Measurements from ENCODE around the gene RBM17. TPM values are rescaled to one million over a fixed set of nuclear protein-coding genes. Genes with fewer than 3 reads are reported as not detected.

RBM17 gene
- total RNA-seq, 1 experiment from 2014 or later: 160 TPM

- TF ChIP-seq, protein P1, sequence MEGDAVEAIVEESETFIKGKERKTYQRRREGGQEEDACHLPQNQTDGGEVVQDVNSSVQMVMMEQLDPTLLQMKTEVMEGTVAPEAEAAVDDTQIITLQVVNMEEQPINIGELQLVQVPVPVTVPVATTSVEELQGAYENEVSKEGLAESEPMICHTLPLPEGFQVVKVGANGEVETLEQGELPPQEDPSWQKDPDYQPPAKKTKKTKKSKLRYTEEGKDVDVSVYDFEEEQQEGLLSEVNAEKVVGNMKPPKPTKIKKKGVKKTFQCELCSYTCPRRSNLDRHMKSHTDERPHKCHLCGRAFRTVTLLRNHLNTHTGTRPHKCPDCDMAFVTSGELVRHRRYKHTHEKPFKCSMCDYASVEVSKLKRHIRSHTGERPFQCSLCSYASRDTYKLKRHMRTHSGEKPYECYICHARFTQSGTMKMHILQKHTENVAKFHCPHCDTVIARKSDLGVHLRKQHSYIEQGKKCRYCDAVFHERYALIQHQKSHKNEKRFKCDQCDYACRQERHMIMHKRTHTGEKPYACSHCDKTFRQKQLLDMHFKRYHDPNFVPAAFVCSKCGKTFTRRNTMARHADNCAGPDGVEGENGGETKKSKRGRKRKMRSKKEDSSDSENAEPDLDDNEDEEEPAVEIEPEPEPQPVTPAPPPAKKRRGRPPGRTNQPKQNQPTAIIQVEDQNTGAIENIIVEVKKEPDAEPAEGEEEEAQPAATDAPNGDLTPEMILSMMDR (IDR thresholded peaks at IDR 0.05): no peak
- no peak for TF ChIP-seq SOX15 (CRISPR knock-in tag; IDR thresholded peaks at IDR 0.05)
Observed at GRCh38 chr10:6092731-6093130, 3.9 kb downstream of the RBM17 start (continued).

DNA sequence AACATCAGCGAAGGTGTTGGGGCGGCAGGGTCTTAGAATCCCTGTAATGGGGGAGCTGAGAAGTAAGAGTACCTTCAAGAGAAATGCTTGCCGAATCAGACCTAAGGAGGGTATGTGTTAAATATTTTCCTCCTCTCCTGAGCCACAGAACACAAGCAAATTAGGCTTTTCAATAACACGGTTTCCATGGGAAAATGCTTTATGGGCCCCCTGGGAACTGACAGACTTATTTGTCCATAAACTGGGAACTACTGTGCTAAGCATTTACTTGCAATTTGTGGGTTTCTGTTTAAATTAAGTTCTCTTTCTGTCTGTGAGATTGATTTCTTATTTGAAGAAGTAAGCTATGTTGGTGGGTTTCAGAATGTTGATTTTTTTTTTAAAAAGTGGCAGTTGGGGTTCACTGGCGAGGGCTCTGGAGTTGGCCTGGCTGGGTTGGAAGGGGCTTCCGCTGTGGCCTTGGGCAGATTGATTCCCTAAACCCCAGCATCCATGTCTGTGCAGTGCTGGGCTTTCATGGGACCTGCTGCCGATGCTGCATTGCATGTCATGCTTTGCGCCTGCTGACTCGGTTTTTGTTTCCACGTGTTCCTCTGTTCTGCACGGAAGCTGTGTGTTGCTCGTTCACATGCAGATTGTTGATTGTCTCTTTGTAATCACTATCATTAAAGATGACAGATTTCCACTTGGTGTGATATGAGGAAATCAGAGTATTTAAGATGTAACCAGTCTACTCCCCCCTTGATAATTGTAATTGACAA lies 7.2 kb downstream of the RBM17 start:
- no peak overlapping the region for H3K4me3 Mint-ChIP-seq
- no peaks in the 10 kb centered on the region for H3K27me3 Mint-ChIP-seq (ENCODE audit: low read depth)
- H3K27ac Mint-ChIP-seq: peak overlapping the region; percentile 76
- H3K4me1 Mint-ChIP-seq: peaks cover 80% of the 10 kb centered on the region
- no peak for ATAC-seq
- no peak for DNase-seq (ENCODE audit: low spot score)
- peaks cover 17% of the 10 kb centered on the region for H3K36me3 Mint-ChIP-seq
- ChIA-PET CTCF (interaction anchor here (4.1 kb wide), 1 partner anchor 9 kb away, joined by 12 read pairs; no protein-coding TSS in a partner anchor), POLR2A (no interaction called here)
- no peaks in the 10 kb centered on the region for H3K9me3 Mint-ChIP-seq
- no peak for TF ChIP-seq FOXJ3 (CRISPR knock-in tag; IDR thresholded peaks at IDR 0.05; ENCODE audit: borderline replicate concordance)
- TF ChIP-seq CREM (CRISPR knock-in tag; IDR thresholded peaks at IDR 0.05): no peak
- TF ChIP-seq, protein P2, sequence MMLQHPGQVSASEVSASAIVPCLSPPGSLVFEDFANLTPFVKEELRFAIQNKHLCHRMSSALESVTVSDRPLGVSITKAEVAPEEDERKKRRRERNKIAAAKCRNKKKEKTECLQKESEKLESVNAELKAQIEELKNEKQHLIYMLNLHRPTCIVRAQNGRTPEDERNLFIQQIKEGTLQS (CRISPR knock-in tag; conservative IDR thresholded peaks at IDR 0.05): no peak
- TF ChIP-seq, protein P3, sequence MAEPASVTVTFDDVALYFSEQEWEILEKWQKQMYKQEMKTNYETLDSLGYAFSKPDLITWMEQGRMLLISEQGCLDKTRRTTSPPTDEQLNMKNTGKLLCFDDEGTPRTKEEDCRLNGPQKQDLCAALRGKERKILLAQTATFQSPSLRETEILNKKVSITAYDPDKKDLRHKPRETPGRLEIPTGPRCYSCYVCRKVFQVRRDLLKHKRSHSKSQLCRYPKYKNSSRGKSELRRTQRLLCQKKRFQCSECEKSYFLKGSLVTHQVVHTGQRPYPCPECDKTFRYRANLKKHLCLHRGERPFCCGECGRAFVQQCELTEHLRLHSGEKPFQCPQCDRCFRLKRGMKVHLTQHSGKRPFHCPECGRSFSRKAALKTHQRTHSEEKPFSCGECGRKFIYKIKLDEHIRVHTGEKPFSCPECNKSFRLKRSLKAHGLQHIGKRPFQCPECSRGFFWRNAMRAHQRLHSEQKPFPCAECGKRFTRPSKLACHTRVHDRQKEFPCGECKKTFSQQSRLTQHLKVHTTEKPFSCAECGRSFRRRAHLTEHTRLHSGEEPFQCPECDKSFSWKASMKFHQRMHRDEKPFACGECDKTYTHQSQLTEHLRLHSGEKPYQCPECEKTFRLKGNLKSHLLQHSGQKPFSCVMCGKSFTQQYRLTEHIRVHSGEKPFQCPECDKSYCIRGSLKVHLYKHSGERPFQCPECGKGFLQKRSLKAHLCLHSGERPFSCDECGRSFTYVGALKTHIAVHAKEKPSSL (CRISPR knock-in tag; conservative IDR thresholded peaks at IDR 0.05): no peak
- TF ChIP-seq MYBL2 (CRISPR knock-in tag; IDR thresholded peaks at IDR 0.05): no peak
- no peak for TF ChIP-seq ATF2 (CRISPR knock-in tag; IDR thresholded peaks at IDR 0.05; ENCODE audit: borderline replicate concordance, low read depth)
- TF ChIP-seq ZBTB21 (CRISPR knock-in tag; IDR thresholded peaks at IDR 0.05; ENCODE audit: borderline replicate concordance): no peak
- TF ChIP-seq OVOL2 (CRISPR knock-in tag; IDR thresholded peaks at IDR 0.05; ENCODE audit: borderline replicate concordance): no peak
- TF ChIP-seq ZNF317 (CRISPR knock-in tag; IDR thresholded peaks at IDR 0.05; ENCODE audit: borderline replicate concordance, low read depth): no peak
- TF ChIP-seq SMAD3 (CRISPR knock-in tag; IDR thresholded peaks at IDR 0.05; ENCODE audit: borderline replicate concordance): no peak

- Mint-ChIP-seq H3K4me3 (peak overlapping the region; percentile 20), H3K36me3 (peaks cover 25% of the 10 kb centered on the region)
Observed at GRCh38 chr10:6097063-6097462, 8.2 kb downstream of the RBM17 start.

More at GRCh38 chr10:6097063-6097462, 8.2 kb downstream of the RBM17 start:
- Mint-ChIP-seq H3K27me3 (ENCODE audit: low read depth) (no peaks in the 10 kb centered on the region), H3K9me3 (no peaks in the 10 kb centered on the region), H3K27ac (peak overlapping the region; percentile 95), H3K4me1 (peaks cover 80% of the 10 kb centered on the region)
- CTCF ChIA-PET: interaction anchor here (0.5 to 4.1 kb wide), 4 partner anchors 10 to 103 kb away, joined by 3 to 12 read pairs (median 4); no protein-coding TSS in a partner anchor
- TF ChIP-seq, protein P1 (IDR thresholded peaks at IDR 0.05): no peak
- TF ChIP-seq, protein P4, sequence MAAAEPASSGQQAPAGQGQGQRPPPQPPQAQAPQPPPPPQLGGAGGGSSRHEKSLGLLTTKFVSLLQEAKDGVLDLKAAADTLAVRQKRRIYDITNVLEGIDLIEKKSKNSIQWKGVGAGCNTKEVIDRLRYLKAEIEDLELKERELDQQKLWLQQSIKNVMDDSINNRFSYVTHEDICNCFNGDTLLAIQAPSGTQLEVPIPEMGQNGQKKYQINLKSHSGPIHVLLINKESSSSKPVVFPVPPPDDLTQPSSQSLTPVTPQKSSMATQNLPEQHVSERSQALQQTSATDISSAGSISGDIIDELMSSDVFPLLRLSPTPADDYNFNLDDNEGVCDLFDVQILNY (CRISPR knock-in tag; IDR thresholded peaks at IDR 0.05): no peak
- TF ChIP-seq ZNF219 (CRISPR knock-in tag; IDR thresholded peaks at IDR 0.05; ENCODE audit: borderline replicate concordance): no peak
- TF ChIP-seq E2F1 (CRISPR knock-in tag; IDR thresholded peaks at IDR 0.05): no peak
- TF ChIP-seq, protein P2 (CRISPR knock-in tag; conservative IDR thresholded peaks at IDR 0.05): no peak
- no peak for TF ChIP-seq FOXK1 (CRISPR knock-in tag; IDR thresholded peaks at IDR 0.05)
- ATAC-seq (peak; percentile 84), DNase-seq (ENCODE audit: low spot score) (no peak)
- POLR2A ChIA-PET: no interaction called here
